NT2/D1 (cell line): ENCODE measurements around the gene OR6K6.

Source experiments
- DNase-seq: peaks from one replicate; pipeline ENCODE4 v3.0.0-alpha.2; 2011; ENCODE audit warnings: low read depth, low spot score
- H3K27me3 ChIP-seq: 2 replicates; pipeline ENCODE4 v1.6.0; 2011; ENCODE audit warnings: mild to moderate bottlenecking; ENCODE audit not compliant: insufficient read length, insufficient read depth
- H3K36me3 ChIP-seq: 2 replicates; pipeline ENCODE4 v1.6.1; 2011; ENCODE audit warnings: mild to moderate bottlenecking, low read length, mixed read lengths; ENCODE audit not compliant: insufficient read depth, insufficient read length
- H3K4me1 ChIP-seq: 2 replicates; pipeline ENCODE4 v1.5.1; 2011; ENCODE audit not compliant: insufficient read depth, insufficient read length
- H3K4me3 ChIP-seq: 2 replicates; pipeline ENCODE4 v1.5.1; 2011; ENCODE audit warnings: low read depth; ENCODE audit not compliant: insufficient read length
- H3K9ac ChIP-seq: 2 replicates; pipeline ENCODE4 v1.6.0; 2011; ENCODE audit warnings: low read depth; ENCODE audit not compliant: insufficient read length
- H3K9me3 ChIP-seq: 2 replicates; pipeline ENCODE4 v1.5.1; 2011; ENCODE audit warnings: mild to moderate bottlenecking, low read length; ENCODE audit not compliant: insufficient read depth
- SUZ12 ChIP-seq: IDR thresholded peaks from 2 replicates; pipeline ENCODE4 v1.6.1; 2011; ENCODE audit not compliant: insufficient read length, insufficient read depth; ENCODE audit errors: extremely low read depth
- YY1 ChIP-seq: IDR thresholded peaks from 2 replicates; pipeline ENCODE4 v1.6.1; 2011; ENCODE audit not compliant: insufficient read length, insufficient read depth
- ZNF274 ChIP-seq: IDR thresholded peaks from 2 replicates; pipeline ENCODE4 v1.6.1; 2011; ENCODE audit warnings: mild to moderate bottlenecking, low read depth, low read length

Gene OR6K6

GRCh38 chr1:158724442-158724841 lies 30.1 kb upstream of the OR6K6 start:
- TF ChIP-seq ZNF274 (no peak), YY1 (no peak), SUZ12 (no peak)
- no peaks in the 10 kb centered on the region for H3K4me1 ChIP-seq
- no peaks in the 10 kb centered on the region for H3K9me3 ChIP-seq
- no peaks in the 10 kb centered on the region for H3K36me3 ChIP-seq
- H3K4me3 ChIP-seq: no peak overlapping the region
- no peak for DNase-seq
- H3K9ac ChIP-seq: no peak overlapping the region
- H3K27me3 ChIP-seq: no peaks in the 10 kb centered on the region

- H3K36me3 ChIP-seq: no peaks in the 10 kb centered on the region
- no peaks in the 10 kb centered on the region for H3K9me3 ChIP-seq
- H3K4me3 ChIP-seq: no peak overlapping the region
- no peaks in the 10 kb centered on the region for H3K27me3 ChIP-seq
- no peak for DNase-seq
- no peaks in the 10 kb centered on the region for H3K4me1 ChIP-seq
- TF ChIP-seq SUZ12: no peak
- no peak for TF ChIP-seq ZNF274
- no peak for TF ChIP-seq YY1
- no peak overlapping the region for H3K9ac ChIP-seq
Measured at GRCh38 chr1:158728510-158729225, 25.9 kb upstream of the OR6K6 start.

- no peaks in the 10 kb centered on the region for H3K27me3 ChIP-seq
- TF ChIP-seq ZNF274 (no peak), YY1 (no peak), SUZ12 (no peak)
- H3K4me3 ChIP-seq: no peak overlapping the region
Measured at GRCh38 chr1:158730453-158730852, 24.1 kb upstream of the OR6K6 start.

GRCh38 chr1:158731707-158732106 lies 22.8 kb upstream of the OR6K6 start:
- Histone ChIP-seq H3K36me3 (no peaks in the 10 kb centered on the region), H3K9ac (no peak overlapping the region), H3K27me3 (no peaks in the 10 kb centered on the region), H3K4me1 (no peaks in the 10 kb centered on the region), H3K9me3 (no peaks in the 10 kb centered on the region), H3K4me3 (no peak overlapping the region)
- DNase-seq: no peak
- TF ChIP-seq ZNF274 (no peak), SUZ12 (no peak), YY1 (no peak)

More at GRCh38 chr1:158730453-158730852, 24.1 kb upstream of the OR6K6 start:
- no peak overlapping the region for H3K9ac ChIP-seq
- no peaks in the 10 kb centered on the region for H3K4me1 ChIP-seq
- H3K9me3 ChIP-seq: no peaks in the 10 kb centered on the region
- no peak for DNase-seq
- no peaks in the 10 kb centered on the region for H3K36me3 ChIP-seq

GRCh38 chr1:158732524-158732923 lies 22.0 kb upstream of the OR6K6 start:
- no peak overlapping the region for H3K9ac ChIP-seq
- no peak for DNase-seq
- no peaks in the 10 kb centered on the region for H3K4me1 ChIP-seq
- H3K36me3 ChIP-seq: no peaks in the 10 kb centered on the region
- no peak for TF ChIP-seq ZNF274
- no peak for TF ChIP-seq SUZ12
- no peak for TF ChIP-seq YY1
- no peak overlapping the region for H3K4me3 ChIP-seq
- no peaks in the 10 kb centered on the region for H3K27me3 ChIP-seq
- H3K9me3 ChIP-seq: no peaks in the 10 kb centered on the region

GRCh38 chr1:158735848-158736247 lies 18.7 kb upstream of the OR6K6 start:
- TF ChIP-seq ZNF274 (no peak), YY1 (no peak), SUZ12 (no peak)
- Histone ChIP-seq H3K36me3 (no peaks in the 10 kb centered on the region), H3K4me1 (no peaks in the 10 kb centered on the region), H3K9ac (no peak overlapping the region), H3K4me3 (no peak overlapping the region), H3K9me3 (no peaks in the 10 kb centered on the region), H3K27me3 (no peaks in the 10 kb centered on the region)
- DNase-seq: no peak

- Histone ChIP-seq H3K9ac (no peak overlapping the region), H3K4me1 (no peaks in the 10 kb centered on the region), H3K9me3 (no peaks in the 10 kb centered on the region), H3K36me3 (no peaks in the 10 kb centered on the region), H3K4me3 (no peak overlapping the region), H3K27me3 (no peaks in the 10 kb centered on the region)
- DNase-seq: no peak
- no peak for TF ChIP-seq SUZ12
Measured at GRCh38 chr1:158752155-158752712, 2.3 kb upstream of the OR6K6 start.
